ENCODE data around the gene OR4C11.

Gene OR4C11, protein sequence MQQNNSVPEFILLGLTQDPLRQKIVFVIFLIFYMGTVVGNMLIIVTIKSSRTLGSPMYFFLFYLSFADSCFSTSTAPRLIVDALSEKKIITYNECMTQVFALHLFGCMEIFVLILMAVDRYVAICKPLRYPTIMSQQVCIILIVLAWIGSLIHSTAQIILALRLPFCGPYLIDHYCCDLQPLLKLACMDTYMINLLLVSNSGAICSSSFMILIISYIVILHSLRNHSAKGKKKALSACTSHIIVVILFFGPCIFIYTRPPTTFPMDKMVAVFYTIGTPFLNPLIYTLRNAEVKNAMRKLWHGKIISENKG

GRCh38 chr11:55607545-55607944 is at the start of gene OR4C11:
Gene OR4C11, minus strand, starts transcription at chr11:55607645. Its CDS starts 3,272 bp downstream, at chr11:55604373.
- TF ChIP-seq CTCF (conservative IDR thresholded peaks at IDR 0.05; ENCODE audit: low read depth), result no peak
- POLR2A ChIA-PET (ENCODE audit: low non-redundant PET), result no interaction called here
- no peak within 1 kb of the TSS for H3K27ac ChIP-seq
- DNase-seq (ENCODE audit: low spot score), result no peak
- CTCF ChIA-PET, result no interaction called here

DNA sequence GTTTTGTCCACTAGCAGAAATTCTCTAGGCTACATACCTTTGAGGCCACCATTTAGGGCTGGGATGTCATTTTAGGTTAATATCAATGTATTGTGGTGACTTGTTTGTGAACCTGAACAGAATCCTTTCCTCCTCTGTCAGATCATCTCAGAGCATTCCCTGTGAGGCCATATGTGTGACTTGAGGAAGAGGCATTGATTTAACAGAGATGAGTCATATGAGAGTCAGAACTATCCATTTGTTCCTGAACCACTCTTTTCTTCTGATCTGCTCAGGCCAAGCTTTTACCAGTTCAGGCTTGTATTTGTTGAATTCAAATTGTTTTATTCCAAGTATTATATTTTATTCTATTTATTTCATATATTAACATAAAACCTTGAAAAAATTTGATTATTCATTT is 47.7 kb upstream of the OR4C11 start:
- no peak overlapping the region for H3K27ac ChIP-seq
- ChIA-PET CTCF (no interaction called here), POLR2A (ENCODE audit: low non-redundant PET) (no interaction called here)
- DNase-seq (ENCODE audit: low spot score), result no peak
- no peak for TF ChIP-seq CTCF (conservative IDR thresholded peaks at IDR 0.05; ENCODE audit: low read depth)

DNA sequence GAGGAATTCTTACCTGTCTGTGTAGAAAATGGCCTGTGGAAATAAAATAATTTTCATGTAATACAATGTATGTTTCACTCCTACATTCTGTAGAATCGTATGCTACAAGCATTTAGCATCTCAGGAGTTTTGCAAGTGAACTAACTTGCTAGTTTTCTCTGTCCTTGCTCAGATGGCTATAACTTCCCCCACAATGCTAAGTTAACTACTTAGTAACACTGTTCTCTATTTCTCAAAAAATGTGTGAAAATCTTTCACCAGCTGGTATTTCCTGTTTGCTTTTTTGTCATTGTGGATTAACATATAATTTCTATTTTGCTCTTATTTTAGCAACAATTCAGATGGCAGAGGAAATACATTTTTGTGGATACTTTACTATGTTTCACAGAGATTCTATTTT is 45.1 kb upstream of the OR4C11 start:
- POLR2A ChIA-PET (ENCODE audit: low non-redundant PET), result no interaction called here

DNA sequence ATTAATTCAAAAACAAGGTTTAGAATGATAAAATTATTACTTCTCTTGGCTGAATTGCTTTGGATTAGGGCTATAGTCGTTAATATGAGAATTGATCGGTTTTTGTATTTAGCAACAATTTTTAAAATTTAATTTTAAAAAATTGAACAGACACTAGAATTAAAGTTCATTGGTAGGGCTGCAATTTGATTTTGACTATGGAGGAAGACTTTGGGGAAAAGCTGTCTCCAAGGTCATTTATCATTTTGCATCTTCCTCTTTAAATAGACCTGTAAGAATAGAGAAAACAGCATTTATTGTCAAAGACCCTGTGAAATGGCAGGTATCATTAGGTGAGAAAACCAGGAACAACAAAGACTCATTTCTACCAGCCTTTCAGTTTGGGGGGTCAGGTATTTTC is 40.6 kb upstream of the OR4C11 start, which contains the start of gene OR4S2:
Gene OR4S2 (plus strand): TSS at position 301 of the 400 bp plus-strand sequence. CDS start 2,577 bp downstream, outside the sequence.
- TF ChIP-seq CTCF (conservative IDR thresholded peaks at IDR 0.05; ENCODE audit: low read depth), result no peak
- no peak for DNase-seq (ENCODE audit: low spot score)
- H3K27ac ChIP-seq, result no peak within 1 kb of the TSS
- POLR2A ChIA-PET (ENCODE audit: low non-redundant PET), result no interaction called here
- CTCF ChIA-PET, result no interaction called here

More for the DNA sequence above, 45.1 kb upstream of the OR4C11 start:
- no peak for DNase-seq (ENCODE audit: low spot score)
- TF ChIP-seq CTCF (conservative IDR thresholded peaks at IDR 0.05; ENCODE audit: low read depth), result no peak
- no peak overlapping the region for H3K27ac ChIP-seq
- CTCF ChIA-PET, result no interaction called here

DNA sequence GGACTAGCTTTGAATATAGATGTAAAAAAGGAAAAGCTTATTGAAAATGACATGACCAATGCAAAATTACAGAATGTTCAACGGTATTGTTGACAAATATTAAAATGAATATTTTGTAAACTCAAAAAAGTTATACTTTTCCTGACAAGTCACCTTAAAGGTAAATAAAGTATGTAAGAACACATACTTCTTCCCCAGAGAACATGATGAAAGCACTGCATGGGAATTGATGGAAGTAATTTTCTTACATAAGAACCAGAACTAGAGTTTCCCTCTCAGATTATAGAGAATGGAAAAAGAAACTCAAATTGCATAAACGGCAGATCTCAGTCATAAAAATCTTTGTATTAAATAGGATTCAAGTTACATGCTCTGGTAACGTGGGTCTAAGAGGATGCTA is 27.4 kb upstream of the OR4C11 start, which contains the start of gene OR4P4:
Gene OR4P4 (plus strand): TSS at position 301 of the 400 bp plus-strand sequence.
- POLR2A ChIA-PET (ENCODE audit: low non-redundant PET), result no interaction called here
- H3K27ac ChIP-seq, result no peak within 1 kb of the TSS
- TF ChIP-seq CTCF (conservative IDR thresholded peaks at IDR 0.05; ENCODE audit: low read depth), result no peak
- DNase-seq (ENCODE audit: low spot score), result no peak
- CTCF ChIA-PET, result no interaction called here

- ChIA-PET POLR2A (ENCODE audit: low non-redundant PET) (no interaction called here), CTCF (no interaction called here)
- TF ChIP-seq CTCF (conservative IDR thresholded peaks at IDR 0.05; ENCODE audit: low read depth), result no peak
- no peak overlapping the region for H3K27ac ChIP-seq
- DNase-seq (ENCODE audit: low spot score), result no peak
Measured at GRCh38 chr11:55624531-55624930, 17.1 kb upstream of the OR4C11 start.
